GM13977 (cell line): ENCODE measurements around the gene ARL13B.
"Not testable (repeated sequence)": the region's sequence is repeated elsewhere in the genome, so short reads cannot be mapped to it uniquely, and the experiment has no call there.

Source experiments
- DNase-seq: peaks from one replicate; pipeline ENCODE4 v3.0.0; 2012; ENCODE audit warnings: low spot score
- CTCF ChIP-seq: IDR thresholded peaks from 2 replicates; pipeline ENCODE4 v1.5.1; 2012; ENCODE audit warnings: mild to moderate bottlenecking, control low read depth; ENCODE audit not compliant: insufficient read depth; ENCODE audit errors: extremely low read depth, missing control alignments
- in situ Hi-C: fragments of 300-500 bp; cut with MboI; formaldehyde crosslinking; loops from one replicate; pipeline ENCODE4 v1.12.0; 2022; ENCODE audit warnings: low sequenced_read_pairs, low pct_unique_long_range_greater_than_20kb, mixed read lengths, inconsistent platforms; ENCODE audit not compliant: unreplicated experiment

The ARL13B gene

GRCh38 chr3:93979850-93980676 lies at the start of gene ARL13B:
ARL13B (plus strand) TSS chr3:93980155; CDS start chr3:93980424, 269 bp downstream.
- in situ Hi-C loops: no loop called here
- DNase-seq: peak; percentile 95
- no peak for TF ChIP-seq CTCF

- in situ Hi-C loops: no loop called here
- no peak for DNase-seq
- TF ChIP-seq CTCF: no peak
Observed at GRCh38 chr3:93931597-93932229, 48.2 kb upstream of the ARL13B start.

GRCh38 chr3:93934366-93935046 lies 45.4 kb upstream of the ARL13B start:
- in situ Hi-C loops: no loop called here

GRCh38 chr3:93936549-93936948 lies 43.4 kb upstream of the ARL13B start:
- DNase-seq: no peak
- no peak for TF ChIP-seq CTCF
- in situ Hi-C loops: no loop called here

More at GRCh38 chr3:93934366-93935046, 45.4 kb upstream of the ARL13B start:
- no peak for DNase-seq
- no peak for TF ChIP-seq CTCF

GRCh38 chr3:93937485-93937884 lies 42.5 kb upstream of the ARL13B start:
- in situ Hi-C loops, DNase-seq: not testable (repeated sequence)

- not testable (repeated sequence) for DNase-seq
Observed at GRCh38 chr3:93949958-93950357, 30.0 kb upstream of the ARL13B start.

GRCh38 chr3:93961026-93961425 lies 18.9 kb upstream of the ARL13B start:
- in situ Hi-C loops: no loop called here
- DNase-seq: no peak
- TF ChIP-seq CTCF: no peak

More at GRCh38 chr3:93949958-93950357, 30.0 kb upstream of the ARL13B start:
- in situ Hi-C loops: not testable (repeated sequence)
